ENCODE measurements around the gene EPS8.

EPS8 gene

DNA sequence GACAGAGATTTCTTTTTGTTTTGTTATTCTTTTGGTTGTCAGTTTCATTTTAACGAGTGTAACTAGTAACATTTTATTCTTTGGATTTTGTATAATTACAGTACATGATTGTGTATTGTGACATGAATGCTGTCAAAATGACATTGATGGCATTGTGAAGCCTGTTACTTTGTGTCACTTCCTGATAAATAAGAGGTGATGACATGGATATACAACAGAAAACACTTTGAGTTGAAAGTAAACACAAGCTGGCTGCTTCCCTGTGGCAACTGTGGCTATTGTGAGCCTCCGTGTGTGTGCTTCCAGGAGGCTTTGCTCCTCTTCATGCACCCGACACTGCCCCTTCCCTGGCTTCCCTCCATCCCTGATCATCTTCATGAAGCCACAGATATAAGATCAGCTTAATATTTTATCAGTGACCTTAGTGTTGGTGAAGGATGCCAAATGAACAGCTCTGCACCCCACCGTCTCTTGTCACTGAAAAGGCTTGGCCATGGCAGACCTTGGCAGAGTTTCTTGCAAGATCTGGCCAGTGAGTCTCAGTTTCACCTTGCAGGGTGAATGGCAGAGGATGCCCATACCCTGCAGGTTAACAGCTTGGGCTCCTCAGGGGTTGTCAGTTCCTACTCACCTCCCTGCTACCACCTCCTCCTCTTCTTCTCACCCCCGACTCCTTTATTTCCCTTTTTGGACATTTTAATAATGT, 191.9 kb downstream of the EPS8 start:
- DNase-seq = no peak

DNA sequence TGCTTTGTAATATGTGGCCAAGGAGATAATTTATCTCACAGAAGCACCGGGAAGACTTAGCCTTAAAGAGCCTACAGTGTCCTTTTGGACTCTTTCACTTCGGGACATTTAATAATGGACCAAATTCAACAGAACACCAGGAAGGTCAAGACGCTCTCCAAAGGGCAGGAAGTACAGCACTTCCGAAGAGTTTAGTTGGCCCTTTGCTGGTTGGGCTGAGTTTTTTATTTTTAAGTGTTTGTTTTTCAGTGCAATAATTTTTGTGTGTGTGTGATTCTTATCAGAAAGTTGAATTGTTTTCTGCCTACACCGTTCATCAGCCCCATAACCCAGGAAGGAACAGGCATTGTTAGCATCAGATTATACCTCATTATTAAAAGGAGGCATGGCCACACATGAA, 193.0 kb downstream of the EPS8 start:
- DNase-seq = no peak

DNA sequence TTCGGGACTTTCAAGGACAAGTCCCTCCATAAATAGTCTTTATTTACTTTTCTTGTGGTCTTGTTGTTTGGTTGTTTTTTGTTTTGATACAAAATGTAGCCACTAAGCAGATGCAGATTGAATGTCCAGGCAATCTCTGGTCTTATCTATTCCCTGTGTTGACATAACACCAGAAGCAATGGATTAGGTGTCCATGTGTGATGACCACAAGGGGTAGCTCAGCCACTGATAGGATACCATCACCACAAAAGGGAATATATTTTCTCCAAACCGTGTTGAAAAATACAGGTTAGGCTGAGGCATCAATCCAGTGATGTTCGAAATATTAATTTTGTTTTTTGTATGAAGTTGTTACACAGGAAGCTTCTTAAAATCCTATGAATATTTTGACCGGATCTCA, 196.3 kb downstream of the EPS8 start:
- DNase-seq = no peak

DNA sequence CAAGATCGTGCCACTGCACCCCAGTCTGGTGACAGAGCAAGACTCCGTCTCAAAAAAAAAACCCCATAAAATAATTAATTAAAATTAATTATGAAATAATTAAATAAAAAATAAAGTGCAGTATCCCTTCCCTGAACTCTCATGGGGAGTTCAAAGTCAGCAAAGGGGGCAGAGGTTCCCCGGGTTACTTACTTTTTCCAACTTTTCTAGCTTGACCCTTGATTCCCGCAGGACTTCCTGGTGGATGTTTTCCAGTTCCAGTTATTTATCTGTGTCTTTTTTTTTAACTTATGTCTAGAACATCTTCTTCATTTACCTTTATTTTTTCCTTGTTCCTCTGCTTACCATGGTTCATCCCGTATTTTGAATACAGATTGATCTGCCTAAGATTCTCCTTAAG, 197.4 kb downstream of the EPS8 start:
- DNase-seq = no peak

DNA sequence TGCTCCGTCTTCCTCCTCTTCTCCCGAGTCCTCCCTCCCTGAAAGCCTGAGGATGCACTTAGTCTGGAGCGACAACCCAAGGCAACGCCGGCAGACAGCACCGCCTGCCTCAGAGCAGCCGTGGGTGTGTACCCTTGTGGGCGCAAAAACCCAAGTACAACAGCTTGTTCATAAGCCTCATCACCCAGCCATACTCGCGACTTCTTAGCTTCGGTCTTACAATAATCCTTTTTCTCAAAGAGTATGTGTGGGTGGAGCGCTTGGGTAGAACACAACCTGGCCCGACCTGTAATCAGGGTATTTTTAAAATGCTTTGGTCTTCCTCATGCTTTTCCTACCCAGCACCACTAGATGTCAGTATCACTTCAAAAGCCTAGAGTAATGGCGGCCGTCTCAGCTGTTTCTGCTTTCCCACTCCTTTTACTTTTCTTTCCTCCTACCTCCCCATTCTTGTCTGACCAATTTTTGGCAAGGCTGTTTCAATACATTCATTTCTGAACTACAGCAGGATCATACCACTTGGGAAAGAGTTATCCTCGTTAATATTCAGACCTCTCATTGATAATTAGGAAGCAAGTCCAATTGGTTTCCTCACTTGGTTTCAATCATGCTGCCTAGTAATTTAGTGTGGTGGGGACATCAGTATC, 198.9 kb downstream of the EPS8 start:
- DNase-seq = peak; percentile 56

DNA sequence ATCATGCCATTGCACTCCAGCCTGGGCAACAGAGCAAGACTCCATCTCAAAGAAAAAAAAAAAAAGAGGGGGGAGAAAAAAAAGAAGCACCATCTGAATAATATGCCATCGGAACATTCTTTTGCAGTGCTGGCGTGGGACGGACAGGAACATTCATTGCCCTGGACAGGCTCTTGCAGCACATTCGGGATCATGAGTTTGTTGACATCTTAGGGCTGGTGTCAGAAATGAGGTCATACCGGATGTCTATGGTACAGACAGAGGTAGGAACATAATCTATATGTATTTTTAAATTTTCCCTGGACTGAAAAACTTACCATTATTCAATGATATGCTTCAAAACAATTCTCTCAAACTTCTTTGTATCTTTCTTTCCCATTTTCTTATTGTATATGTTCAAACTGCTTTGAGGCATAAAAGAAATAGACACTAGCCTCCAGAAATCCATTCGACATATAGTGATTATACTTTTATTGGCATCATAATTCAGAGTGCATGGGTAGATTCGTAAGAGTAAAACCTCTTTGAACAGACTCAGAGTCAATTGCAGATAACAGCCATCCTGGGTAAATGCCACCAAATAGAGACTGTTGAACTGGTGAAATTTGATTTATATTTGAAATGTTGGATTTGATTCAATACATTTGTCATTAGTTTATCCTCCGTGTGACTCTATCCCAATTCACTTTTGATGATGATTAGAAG, 199.7 kb downstream of the EPS8 start:
- no peak for DNase-seq

DNA sequence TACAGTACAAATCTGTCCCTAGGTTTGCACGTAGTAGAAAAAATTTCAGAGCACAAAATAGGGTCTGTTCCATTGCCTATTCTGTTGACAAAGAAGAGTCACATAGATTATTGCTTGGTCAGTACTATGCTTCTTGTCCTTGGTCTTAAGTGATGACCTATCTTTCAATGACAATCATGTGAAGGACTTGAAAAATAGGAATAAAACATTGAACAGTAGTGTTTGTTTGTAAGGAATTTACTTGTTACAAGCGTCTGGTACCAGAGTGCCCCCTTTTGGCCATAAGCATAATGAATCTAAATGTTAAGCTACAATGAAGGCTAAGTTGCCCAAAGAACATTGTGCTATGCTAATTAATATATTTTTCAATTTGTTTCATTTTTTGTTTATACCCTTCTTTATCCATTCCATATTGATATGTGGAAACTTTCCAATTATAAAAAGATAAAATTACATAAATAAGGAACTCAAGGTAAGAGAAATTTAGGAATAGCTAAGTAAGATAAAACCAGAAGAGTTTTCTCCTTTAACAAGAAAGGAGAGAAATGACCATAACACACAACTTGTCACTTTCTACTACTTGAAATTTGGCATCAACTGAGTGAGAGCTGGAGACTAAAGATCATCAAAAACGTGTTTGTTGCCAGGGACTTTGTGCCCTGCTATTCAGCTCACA, 204.7 kb downstream of the EPS8 start:
- peak; percentile 44 for DNase-seq

DNA sequence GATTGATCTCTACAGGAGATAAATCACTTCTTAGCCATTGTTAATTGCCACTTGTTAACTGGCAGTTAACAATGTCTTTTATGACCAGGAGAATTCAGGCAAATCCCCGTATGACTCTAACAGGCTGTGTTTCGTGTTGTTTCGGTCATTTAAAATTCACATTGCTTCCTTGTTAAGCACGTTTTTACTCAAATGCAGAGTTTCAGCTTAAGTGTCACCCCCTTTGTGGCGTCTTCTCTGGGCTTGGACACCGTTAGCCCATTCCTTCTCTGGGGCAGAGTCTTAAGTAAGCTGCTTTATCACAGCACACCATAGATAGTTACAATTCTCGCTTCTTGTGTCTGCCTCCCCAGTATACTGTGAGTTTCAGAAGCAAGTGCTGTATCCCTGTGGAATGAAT, 205.4 kb downstream of the EPS8 start:
- no peak for DNase-seq

DNA sequence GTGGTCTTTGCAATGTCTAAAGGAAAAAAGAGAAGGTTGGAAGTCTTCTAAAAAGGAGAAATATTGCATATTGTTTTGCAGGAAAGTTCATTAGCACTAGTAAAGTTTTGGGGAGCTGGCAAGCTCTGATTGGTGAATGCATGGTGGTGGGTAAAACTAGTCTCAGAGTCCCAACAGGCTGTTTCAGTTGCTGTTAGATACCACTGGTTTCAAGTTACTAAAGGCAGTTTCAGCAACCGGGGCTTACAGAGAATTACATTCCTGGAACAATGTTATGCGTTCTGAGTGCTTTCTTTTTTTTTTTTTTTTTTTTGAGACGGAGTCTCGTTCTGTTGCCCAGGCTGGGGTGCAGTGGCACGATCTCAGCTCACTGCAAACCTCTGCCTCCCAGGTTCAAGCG, 208.2 kb downstream of the EPS8 start:
- DNase-seq = no peak

DNA sequence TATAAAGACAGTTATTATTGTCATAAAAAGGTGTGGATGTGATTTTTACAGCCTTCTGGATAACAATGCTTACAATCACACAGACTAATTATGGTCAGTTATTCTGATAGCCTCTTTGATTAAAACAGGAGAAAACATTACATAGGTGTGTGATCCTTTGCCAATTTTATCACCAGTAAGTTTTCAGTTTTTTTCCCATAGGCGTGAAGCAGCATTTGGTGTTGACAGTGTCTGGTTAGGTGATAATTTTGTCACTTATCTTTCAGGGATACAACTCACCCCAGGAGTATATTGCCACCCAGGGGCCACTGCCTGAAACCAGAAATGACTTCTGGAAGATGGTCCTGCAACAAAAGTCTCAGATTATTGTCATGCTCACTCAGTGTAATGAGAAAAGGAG, 208.8 kb downstream of the EPS8 start:
- peak; percentile 12 for DNase-seq

DNA sequence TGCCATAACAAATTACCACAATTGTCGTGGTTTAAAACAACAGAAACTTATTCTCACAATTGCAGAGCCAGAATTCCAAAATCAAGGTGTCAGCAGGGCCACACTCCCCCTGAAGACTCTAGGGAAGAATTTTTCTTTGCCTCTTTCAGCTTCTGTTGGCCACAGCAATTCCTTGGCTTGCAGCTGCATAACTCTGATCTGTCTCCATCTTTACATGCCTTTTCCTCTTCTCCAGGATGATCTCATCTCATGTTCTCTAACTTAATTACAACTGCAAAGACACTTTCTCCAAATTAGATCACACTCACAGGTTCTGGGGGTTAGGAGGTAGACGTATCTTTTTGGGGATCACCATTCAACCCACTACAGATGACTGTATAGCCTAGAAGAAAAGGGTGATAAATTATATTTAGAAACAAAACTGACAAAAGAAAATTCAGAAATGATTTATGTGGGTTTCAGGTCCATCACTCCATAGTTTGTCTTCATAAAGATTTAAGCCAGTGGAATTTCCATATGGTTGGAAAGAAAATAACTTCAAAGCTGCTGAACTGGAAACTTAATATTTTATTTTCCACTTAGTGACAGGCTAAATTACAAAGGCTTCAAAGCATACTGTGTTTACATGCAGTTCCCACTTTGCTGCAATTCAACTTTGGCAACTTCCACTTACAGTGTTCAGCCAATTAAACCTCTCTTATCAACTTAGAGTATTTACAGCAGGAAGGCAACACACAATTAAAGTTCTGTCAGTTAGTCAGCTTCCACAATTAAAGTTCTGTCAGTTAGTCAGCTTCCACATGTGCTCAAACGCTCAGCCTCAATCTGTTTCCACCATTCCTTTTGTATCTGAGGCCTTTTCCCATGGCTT, 213.3 kb downstream of the EPS8 start:
- no peak for DNase-seq

DNA sequence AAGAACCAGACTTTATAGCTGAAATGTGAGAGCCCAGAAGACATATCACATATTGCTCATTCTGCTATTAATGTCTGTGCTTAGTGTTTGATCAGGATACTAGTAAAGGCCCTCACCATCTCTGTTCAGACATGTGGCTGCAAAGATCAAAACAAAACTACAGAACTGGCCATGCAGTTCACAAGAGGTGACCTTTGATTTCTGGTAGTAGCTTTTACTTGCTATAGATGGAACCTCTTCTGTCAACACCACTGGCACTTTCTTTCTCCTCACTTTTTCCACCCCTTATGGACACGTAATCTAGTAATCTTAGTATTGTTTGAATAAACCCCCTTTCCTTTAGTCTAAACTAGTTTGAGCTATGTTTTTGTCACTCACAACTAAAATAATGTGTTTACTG, 214.8 kb downstream of the EPS8 start:
- DNase-seq = no peak
